Skin of body (tissue), 2 donors: Measurements from ENCODE around the gene TPSG1. TPM values are rescaled to one million over a fixed set of nuclear protein-coding genes. Genes with fewer than 3 reads are reported as not detected.
"Not testable (repeated sequence)": the region's sequence is repeated elsewhere in the genome, so short reads cannot be mapped to it uniquely, and the experiment has no call there.

ENCODE experiments used
- DNase-seq: peaks from one replicate; lab custom pipeline; 2025; lab: John Stamatoyannopoulos, UW
- total RNA-seq: library from RNA; depleted of rRNA; stranded (reverse); fragments of >200 nt; gene quantifications from one replicate; pipeline ENCODE4 v1.2.3, GENCODE V29; 2014

The TPSG1 gene
- total RNA-seq, 1 donor from 2014 or later = not detected

GRCh38 chr16:1230471-1231212, 5.6 kb upstream of the TPSG1 start:
- DNase-seq = not testable (repeated sequence)

GRCh38 chr16:1230084-1230470, 5.0 kb upstream of the TPSG1 start, which contains the start of gene TPSB2:
TPSB2 (minus strand) TSS chr16:1230184; CDS start chr16:1229951, 233 bp downstream.
- not testable (repeated sequence) for DNase-seq

GRCh38 chr16:1229476-1229875, 4.4 kb upstream of the TPSG1 start:
- not testable (repeated sequence) for DNase-seq

GRCh38 chr16:1228227-1228626, 3.2 kb upstream of the TPSG1 start:
- DNase-seq = not testable (repeated sequence)

- not testable (repeated sequence) for DNase-seq
Measured at GRCh38 chr16:1226692-1227091, 1.6 kb upstream of the TPSG1 start.

GRCh38 chr16:1225728-1226311, 752 bp upstream of the TPSG1 start:
- not testable (repeated sequence) for DNase-seq

- DNase-seq = no peak
Measured at GRCh38 chr16:1224558-1224957, 510 bp downstream of the TPSG1 start.

GRCh38 chr16:1223355-1224214, 1.5 kb downstream of the TPSG1 start:
- DNase-seq = no peak

- DNase-seq = no peak
Measured at GRCh38 chr16:1222553-1223354, 2.3 kb downstream of the TPSG1 start.

- no peak for DNase-seq
Measured at GRCh38 chr16:1221628-1222552, 3.2 kb downstream of the TPSG1 start.

- DNase-seq = no peak
Measured at GRCh38 chr16:1220841-1221627, 4.0 kb downstream of the TPSG1 start.

- DNase-seq = no peak
Measured at GRCh38 chr16:1220098-1220728, 4.9 kb downstream of the TPSG1 start.

- no peak for DNase-seq
Measured at GRCh38 chr16:1218930-1219611, 6.0 kb downstream of the TPSG1 start.

GRCh38 chr16:1218061-1218929, 6.8 kb downstream of the TPSG1 start:
- DNase-seq = no peak

GRCh38 chr16:1217526-1217925, 7.5 kb downstream of the TPSG1 start:
- no peak for DNase-seq

- DNase-seq = no peak
Measured at GRCh38 chr16:1216681-1217400, 8.2 kb downstream of the TPSG1 start.

- DNase-seq = no peak
Measured at GRCh38 chr16:1216296-1216619, 8.8 kb downstream of the TPSG1 start.
